Measurements from ENCODE around the gene PPP2R1B.

PPP2R1B gene

DNA sequence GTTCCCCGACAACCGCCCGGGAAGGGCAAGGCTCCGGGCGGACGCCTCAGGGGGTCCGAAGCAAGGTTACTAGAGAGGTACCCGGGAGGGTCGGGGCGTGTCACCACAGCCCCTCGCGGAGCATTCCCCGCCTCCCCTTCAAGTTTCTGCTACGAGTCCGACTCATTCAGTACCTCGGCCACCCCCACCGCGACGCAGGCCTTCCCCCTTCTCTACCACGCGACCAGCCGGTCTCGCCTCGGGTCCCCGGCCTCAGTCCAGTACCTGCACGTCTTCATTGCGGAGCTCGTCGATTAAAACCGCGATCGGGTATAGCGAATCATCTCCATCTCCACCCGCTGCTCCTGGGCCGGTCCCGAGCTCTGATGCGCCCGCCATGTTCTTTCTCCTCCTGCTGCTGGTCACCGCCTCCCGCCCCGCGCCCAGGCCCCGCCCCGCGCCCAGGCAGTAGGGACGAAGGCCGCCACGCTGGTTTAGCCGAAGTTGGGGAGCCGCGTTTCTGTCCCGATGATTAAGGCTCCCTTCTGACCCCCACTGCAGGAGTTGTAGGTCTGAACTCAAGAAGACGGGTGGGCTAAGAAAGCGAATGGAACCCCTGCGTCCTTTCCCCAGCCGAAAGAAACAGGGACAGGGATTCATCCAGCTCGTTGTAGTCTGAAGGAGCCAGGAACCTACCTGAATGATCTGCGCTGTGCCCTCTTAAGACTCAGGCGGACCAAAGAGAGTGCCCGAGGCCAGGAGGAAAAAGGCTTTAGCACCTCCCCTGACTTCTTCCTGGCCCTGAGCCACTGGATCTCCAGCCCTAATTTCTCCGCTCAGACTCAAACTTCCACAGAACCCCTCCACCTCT, at the start of gene PPP2R1B:
Gene PPP2R1B (minus strand): TSS at position 406 of the 850 bp plus-strand sequence. CDS start 28 bp downstream, at position 378.
- Histone ChIP-seq H3K4me1 (ENCODE audit: insufficient read depth, low read length) (peaks cover 27% of the 10 kb centered on the region), H3K27me3 (ENCODE audit: insufficient read depth, low read length) (no peaks in the 10 kb centered on the region), H3K36me3 (ENCODE audit: insufficient read depth, low read length) (peaks cover 23% of the 10 kb centered on the region), H3K9me3 (ENCODE audit: low read length) (no peaks in the 10 kb centered on the region), H2AFZ (ENCODE audit: low read depth, low read length) (peak within 1 kb of the TSS; percentile 93), H3K4me3 (ENCODE audit: low read length) (peak within 1 kb of the TSS; percentile 98)

DNA sequence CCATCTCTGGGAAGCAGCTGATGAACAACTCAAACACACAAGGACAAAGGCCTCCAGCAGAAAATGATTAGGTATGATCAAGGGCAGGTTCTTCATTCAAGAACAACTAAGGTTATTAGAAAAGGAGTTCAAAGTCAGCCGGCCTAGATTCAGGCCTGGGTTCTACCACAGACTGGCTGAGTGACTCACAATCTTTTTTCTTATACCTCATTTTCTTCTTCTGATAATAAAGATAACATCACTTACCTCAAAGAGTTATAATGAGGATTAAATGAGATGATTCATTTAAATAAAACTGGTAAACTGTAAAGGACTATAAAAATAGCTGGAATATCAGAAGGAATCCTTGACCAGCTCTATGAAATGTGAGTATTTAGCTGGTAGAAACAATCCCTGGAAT, 49.3 kb upstream of the PPP2R1B start:
- Histone ChIP-seq H3K9me3 (ENCODE audit: low read length) (peaks cover 3% of the 10 kb centered on the region), H3K27me3 (ENCODE audit: insufficient read depth, low read length) (no peaks in the 10 kb centered on the region), H3K4me1 (ENCODE audit: insufficient read depth, low read length) (no peaks in the 10 kb centered on the region), H3K4me3 (ENCODE audit: low read length) (no peak overlapping the region), H3K36me3 (ENCODE audit: insufficient read depth, low read length) (peaks cover 6% of the 10 kb centered on the region), H2AFZ (ENCODE audit: low read depth, low read length) (no peak overlapping the region)

DNA sequence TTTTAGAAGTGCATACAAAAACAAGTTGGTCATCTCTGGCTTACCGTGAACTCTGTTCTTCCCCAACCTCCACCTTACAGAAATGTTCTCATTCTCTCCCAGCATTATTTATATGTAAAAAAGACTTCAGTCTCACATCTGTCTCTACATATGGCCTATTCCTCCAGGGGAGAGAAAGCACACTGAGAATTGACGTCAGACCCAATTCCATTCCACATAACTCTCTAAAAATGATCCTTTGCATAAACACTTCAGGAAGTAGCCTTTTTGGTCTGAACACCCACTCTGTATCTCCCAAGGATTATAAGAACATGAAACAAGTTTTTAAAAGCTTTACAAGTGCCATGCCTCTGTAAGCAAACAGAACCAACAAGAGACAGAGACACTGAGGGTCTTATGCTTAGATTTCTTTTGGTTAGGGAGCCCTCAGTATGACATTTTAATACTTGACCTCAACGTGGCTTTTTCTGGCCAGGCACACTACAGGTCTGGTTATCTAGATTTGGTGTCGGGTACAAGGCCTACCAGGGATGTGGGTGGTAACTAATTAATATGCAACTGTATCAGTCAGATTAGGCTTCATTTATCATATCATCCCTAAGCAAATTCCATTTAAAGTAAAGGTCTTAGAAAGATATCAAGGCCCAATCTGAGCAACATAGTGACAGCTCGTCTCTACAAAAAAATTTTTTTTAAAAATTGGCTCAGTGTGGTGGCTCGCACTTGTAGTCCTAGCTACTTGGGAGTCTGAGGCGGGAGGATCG, 48.5 kb upstream of the PPP2R1B start:
- Histone ChIP-seq H3K4me3 (ENCODE audit: low read length) (no peak overlapping the region), H3K9me3 (ENCODE audit: low read length) (peaks cover 3% of the 10 kb centered on the region), H3K27me3 (ENCODE audit: insufficient read depth, low read length) (no peaks in the 10 kb centered on the region), H3K36me3 (ENCODE audit: insufficient read depth, low read length) (peaks cover 8% of the 10 kb centered on the region), H3K4me1 (ENCODE audit: insufficient read depth, low read length) (no peaks in the 10 kb centered on the region), H2AFZ (ENCODE audit: low read depth, low read length) (no peak overlapping the region)

DNA sequence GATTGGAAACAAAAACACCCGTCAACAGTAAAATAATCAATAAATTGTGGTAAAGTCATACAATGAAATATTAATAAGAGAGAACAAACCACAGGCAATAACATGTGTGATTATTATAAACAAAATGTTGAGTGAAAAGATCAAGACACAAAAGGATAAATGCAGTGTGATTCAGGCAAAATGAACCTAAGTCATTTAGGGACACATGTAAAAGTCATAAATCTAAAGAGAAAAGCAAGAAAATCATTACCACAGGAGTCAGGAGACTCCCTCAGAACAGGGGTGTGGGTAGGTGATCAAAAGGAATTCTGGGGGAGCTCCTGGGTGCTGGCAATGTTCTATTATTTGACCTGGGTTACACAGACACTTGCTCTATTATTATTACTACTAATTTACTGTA, 47.9 kb upstream of the PPP2R1B start:
- peaks cover 10% of the 10 kb centered on the region for H3K36me3 ChIP-seq (ENCODE audit: insufficient read depth, low read length)
- no peak overlapping the region for H2AFZ ChIP-seq (ENCODE audit: low read depth, low read length)
- no peak overlapping the region for H3K4me3 ChIP-seq (ENCODE audit: low read length)
- H3K4me1 ChIP-seq (ENCODE audit: insufficient read depth, low read length): no peaks in the 10 kb centered on the region
- H3K27me3 ChIP-seq (ENCODE audit: insufficient read depth, low read length): no peaks in the 10 kb centered on the region
- peaks cover 3% of the 10 kb centered on the region for H3K9me3 ChIP-seq (ENCODE audit: low read length)

- H3K36me3 ChIP-seq (ENCODE audit: insufficient read depth, low read length): peaks cover 23% of the 10 kb centered on the region
- no peak overlapping the region for H2AFZ ChIP-seq (ENCODE audit: low read depth, low read length)
- no peaks in the 10 kb centered on the region for H3K4me1 ChIP-seq (ENCODE audit: insufficient read depth, low read length)
- H3K9me3 ChIP-seq (ENCODE audit: low read length): peaks cover 3% of the 10 kb centered on the region
- no peaks in the 10 kb centered on the region for H3K27me3 ChIP-seq (ENCODE audit: insufficient read depth, low read length)
- H3K4me3 ChIP-seq (ENCODE audit: low read length): no peak overlapping the region
Observed at GRCh38 chr11:111812211-111812610, 46.0 kb upstream of the PPP2R1B start.

DNA sequence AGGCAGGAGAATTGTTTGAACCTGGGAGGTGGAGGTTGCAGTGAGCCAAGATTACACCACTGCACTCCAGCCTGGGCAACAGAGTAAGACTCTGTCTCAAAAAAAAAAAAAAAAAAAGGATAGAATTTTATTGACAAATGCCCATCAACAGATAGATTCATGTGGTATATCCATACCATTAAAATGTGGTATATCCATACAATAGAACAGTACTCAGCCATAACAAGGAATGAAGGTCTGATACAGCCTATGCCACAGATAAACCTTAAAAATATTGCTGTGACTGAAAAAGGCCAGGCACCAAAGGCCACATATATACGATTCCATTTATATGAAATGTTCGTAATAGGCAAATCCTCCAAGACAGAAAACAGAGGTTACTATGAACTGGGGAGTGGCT, 45.3 kb upstream of the PPP2R1B start:
- no peak overlapping the region for H3K4me3 ChIP-seq (ENCODE audit: low read length)
- peaks cover 27% of the 10 kb centered on the region for H3K36me3 ChIP-seq (ENCODE audit: insufficient read depth, low read length)
- peaks cover 3% of the 10 kb centered on the region for H3K9me3 ChIP-seq (ENCODE audit: low read length)
- no peaks in the 10 kb centered on the region for H3K4me1 ChIP-seq (ENCODE audit: insufficient read depth, low read length)
- no peak overlapping the region for H2AFZ ChIP-seq (ENCODE audit: low read depth, low read length)
- no peaks in the 10 kb centered on the region for H3K27me3 ChIP-seq (ENCODE audit: insufficient read depth, low read length)

GRCh38 chr11:111808834-111809233, 42.6 kb upstream of the PPP2R1B start:
- Histone ChIP-seq H3K27me3 (ENCODE audit: insufficient read depth, low read length) (no peaks in the 10 kb centered on the region), H3K9me3 (ENCODE audit: low read length) (peaks cover 3% of the 10 kb centered on the region), H3K4me3 (ENCODE audit: low read length) (no peak overlapping the region), H2AFZ (ENCODE audit: low read depth, low read length) (no peak overlapping the region), H3K4me1 (ENCODE audit: insufficient read depth, low read length) (no peaks in the 10 kb centered on the region), H3K36me3 (ENCODE audit: insufficient read depth, low read length) (peaks cover 47% of the 10 kb centered on the region)

DNA sequence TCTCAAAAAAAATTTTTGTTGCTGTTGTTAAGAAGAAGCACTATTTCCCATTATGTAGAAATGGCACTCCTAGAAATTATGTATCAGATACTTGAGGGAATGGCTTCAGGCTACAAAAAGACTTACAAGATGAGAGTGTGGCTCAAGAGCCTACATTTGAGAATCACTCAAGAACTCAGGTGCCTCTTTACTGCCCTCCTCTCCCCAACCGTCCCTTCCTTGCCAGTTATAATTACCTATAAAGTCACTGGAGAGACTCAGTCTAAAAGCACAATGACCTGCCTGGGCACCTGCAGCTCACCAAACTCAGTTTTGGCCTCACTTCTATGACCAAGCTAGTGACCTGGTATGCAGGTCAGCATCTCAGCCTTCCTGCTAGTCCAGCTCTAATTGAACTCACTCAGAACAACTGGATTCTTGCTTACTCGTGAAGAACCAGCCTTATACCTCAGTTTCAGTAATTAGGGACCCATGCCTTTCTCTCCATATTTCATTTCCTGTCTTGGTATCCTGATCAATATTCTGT, 41.9 kb upstream of the PPP2R1B start:
- Histone ChIP-seq H3K9me3 (ENCODE audit: low read length) (peaks cover 3% of the 10 kb centered on the region), H3K4me3 (ENCODE audit: low read length) (no peak overlapping the region), H2AFZ (ENCODE audit: low read depth, low read length) (no peak overlapping the region), H3K4me1 (ENCODE audit: insufficient read depth, low read length) (no peaks in the 10 kb centered on the region), H3K27me3 (ENCODE audit: insufficient read depth, low read length) (no peaks in the 10 kb centered on the region), H3K36me3 (ENCODE audit: insufficient read depth, low read length) (peaks cover 53% of the 10 kb centered on the region)

GRCh38 chr11:111807076-111807475, 40.9 kb upstream of the PPP2R1B start:
- H3K9me3 ChIP-seq (ENCODE audit: low read length): peaks cover under 1% of the 10 kb centered on the region
- H3K36me3 ChIP-seq (ENCODE audit: insufficient read depth, low read length): peaks cover 56% of the 10 kb centered on the region
- no peaks in the 10 kb centered on the region for H3K27me3 ChIP-seq (ENCODE audit: insufficient read depth, low read length)
- no peaks in the 10 kb centered on the region for H3K4me1 ChIP-seq (ENCODE audit: insufficient read depth, low read length)
- no peak overlapping the region for H3K4me3 ChIP-seq (ENCODE audit: low read length)
- no peak overlapping the region for H2AFZ ChIP-seq (ENCODE audit: low read depth, low read length)

DNA sequence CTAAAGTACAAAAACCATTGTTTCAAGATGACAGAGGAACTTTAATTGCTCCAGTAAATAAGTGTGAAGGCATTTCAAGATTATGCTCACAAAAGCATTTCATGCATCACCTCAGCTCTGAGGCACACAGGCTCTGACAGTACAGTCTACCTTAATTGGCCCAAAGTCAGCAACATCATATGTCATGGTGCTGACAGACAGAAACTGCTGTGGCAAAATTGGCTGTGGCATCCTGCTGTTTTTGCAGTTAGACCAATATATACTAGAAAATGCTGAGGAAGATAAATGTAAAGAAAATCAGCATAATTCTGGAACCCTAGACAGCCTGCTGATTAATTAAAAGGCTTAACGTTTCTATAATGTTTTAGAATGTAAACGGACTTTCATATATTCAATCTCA, 34.9 kb upstream of the PPP2R1B start:
- Histone ChIP-seq H3K27me3 (ENCODE audit: insufficient read depth, low read length) (no peaks in the 10 kb centered on the region), H3K4me1 (ENCODE audit: insufficient read depth, low read length) (no peaks in the 10 kb centered on the region), H3K36me3 (ENCODE audit: insufficient read depth, low read length) (peaks cover 45% of the 10 kb centered on the region), H2AFZ (ENCODE audit: low read depth, low read length) (no peak overlapping the region), H3K4me3 (ENCODE audit: low read length) (no peak overlapping the region), H3K9me3 (ENCODE audit: low read length) (no peaks in the 10 kb centered on the region)

- no peaks in the 10 kb centered on the region for H3K27me3 ChIP-seq (ENCODE audit: insufficient read depth, low read length)
- H3K36me3 ChIP-seq (ENCODE audit: insufficient read depth, low read length): peaks cover 31% of the 10 kb centered on the region
- H3K9me3 ChIP-seq (ENCODE audit: low read length): no peaks in the 10 kb centered on the region
- no peak overlapping the region for H3K4me3 ChIP-seq (ENCODE audit: low read length)
- no peaks in the 10 kb centered on the region for H3K4me1 ChIP-seq (ENCODE audit: insufficient read depth, low read length)
- no peak overlapping the region for H2AFZ ChIP-seq (ENCODE audit: low read depth, low read length)
Observed at GRCh38 chr11:111798279-111798678, 32.1 kb upstream of the PPP2R1B start.

GRCh38 chr11:111797145-111797581, 31.0 kb upstream of the PPP2R1B start:
- Histone ChIP-seq H3K9me3 (ENCODE audit: low read length) (no peaks in the 10 kb centered on the region), H2AFZ (ENCODE audit: low read depth, low read length) (no peak overlapping the region), H3K4me1 (ENCODE audit: insufficient read depth, low read length) (no peaks in the 10 kb centered on the region), H3K4me3 (ENCODE audit: low read length) (no peak overlapping the region), H3K36me3 (ENCODE audit: insufficient read depth, low read length) (peaks cover 25% of the 10 kb centered on the region), H3K27me3 (ENCODE audit: insufficient read depth, low read length) (no peaks in the 10 kb centered on the region)

DNA sequence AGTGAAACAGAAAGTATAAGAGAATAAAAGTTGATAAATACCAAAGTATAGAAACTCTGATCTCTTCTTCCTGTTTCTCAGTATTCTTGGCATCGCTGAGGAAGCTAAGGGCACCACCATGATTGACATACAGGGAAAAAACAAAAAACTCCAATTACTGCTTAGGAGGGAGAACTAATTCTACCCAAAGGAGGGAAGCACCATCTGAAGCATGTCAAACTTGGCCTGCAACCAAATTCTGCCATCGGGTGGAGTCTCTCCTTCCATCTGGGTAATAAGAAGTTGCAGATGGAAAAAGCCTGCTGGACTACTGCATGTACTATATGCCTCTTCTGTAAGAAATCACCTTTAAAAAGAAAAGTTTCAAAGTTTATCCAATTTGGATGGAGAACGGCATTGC, 30.5 kb upstream of the PPP2R1B start:
- Histone ChIP-seq H3K4me3 (ENCODE audit: low read length) (no peak overlapping the region), H2AFZ (ENCODE audit: low read depth, low read length) (no peak overlapping the region), H3K4me1 (ENCODE audit: insufficient read depth, low read length) (no peaks in the 10 kb centered on the region), H3K9me3 (ENCODE audit: low read length) (no peaks in the 10 kb centered on the region), H3K27me3 (ENCODE audit: insufficient read depth, low read length) (no peaks in the 10 kb centered on the region), H3K36me3 (ENCODE audit: insufficient read depth, low read length) (peaks cover 21% of the 10 kb centered on the region)

Data from neuron (in vitro differentiated cells).